ENCODE data around the gene GFRA1.

DNA sequence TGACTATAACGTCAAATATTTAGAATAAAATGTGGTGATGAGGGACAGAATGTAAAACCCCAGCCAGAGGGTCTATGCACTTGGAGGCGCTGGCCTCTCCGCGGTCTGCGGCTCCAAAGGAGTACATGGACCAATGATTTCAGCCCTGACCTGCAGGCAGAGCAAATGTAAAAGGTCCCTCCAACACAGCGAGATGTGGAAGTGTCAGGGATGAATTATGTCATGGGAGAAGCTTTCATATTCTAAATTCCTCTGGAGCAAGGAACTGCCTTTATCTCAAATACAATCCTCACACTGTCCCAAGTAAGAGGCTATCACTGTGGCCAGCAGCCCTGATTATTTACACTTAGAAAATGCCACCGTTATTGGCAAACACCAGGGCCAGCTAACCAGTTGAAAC, 139.4 kb downstream of the GFRA1 start:
- TF ChIP-seq POLR2A (IDR thresholded peaks at IDR 0.05) (no peak), CTCF (IDR thresholded peaks at IDR 0.05) (no peak), EP300 (IDR thresholded peaks at IDR 0.05) (no peak), POLR2AphosphoS5 (IDR thresholded peaks at IDR 0.05) (no peak)
